NCI-H2227 treated with DMSO at 0.1 percent for 48 hours (cell line): ENCODE data around the gene DIPK1C.

Source experiments
- DNase-seq: peaks from one replicate; lab custom pipeline; 2025; lab: John Stamatoyannopoulos, UW

DIPK1C gene

GRCh38 chr18:74451148-74451547 is 6.0 kb downstream of the DIPK1C start:
- no peak for DNase-seq

DNA sequence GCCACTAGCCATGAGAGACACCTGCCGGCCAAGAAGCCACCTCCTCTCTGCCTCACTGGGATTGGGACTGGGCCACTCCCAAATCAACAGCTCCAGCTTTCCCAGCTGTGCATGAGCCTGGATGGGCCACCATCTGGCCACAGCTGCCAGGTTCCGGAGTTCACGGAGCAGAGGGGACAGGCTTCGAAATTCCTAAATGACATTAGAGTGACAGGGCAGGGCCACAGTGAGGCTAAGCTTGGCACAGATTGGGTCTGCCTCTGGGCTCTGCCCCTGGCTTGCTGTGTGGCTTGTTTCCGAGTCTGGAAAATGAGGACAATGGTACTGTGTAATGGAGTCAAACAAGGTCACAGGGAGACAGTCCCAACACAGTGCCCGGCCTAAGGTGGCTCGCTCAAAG is 6.5 kb downstream of the DIPK1C start:
- DNase-seq, result no peak

GRCh38 chr18:74447404-74448152 is 9.5 kb downstream of the DIPK1C start:
- no peak for DNase-seq

DNA sequence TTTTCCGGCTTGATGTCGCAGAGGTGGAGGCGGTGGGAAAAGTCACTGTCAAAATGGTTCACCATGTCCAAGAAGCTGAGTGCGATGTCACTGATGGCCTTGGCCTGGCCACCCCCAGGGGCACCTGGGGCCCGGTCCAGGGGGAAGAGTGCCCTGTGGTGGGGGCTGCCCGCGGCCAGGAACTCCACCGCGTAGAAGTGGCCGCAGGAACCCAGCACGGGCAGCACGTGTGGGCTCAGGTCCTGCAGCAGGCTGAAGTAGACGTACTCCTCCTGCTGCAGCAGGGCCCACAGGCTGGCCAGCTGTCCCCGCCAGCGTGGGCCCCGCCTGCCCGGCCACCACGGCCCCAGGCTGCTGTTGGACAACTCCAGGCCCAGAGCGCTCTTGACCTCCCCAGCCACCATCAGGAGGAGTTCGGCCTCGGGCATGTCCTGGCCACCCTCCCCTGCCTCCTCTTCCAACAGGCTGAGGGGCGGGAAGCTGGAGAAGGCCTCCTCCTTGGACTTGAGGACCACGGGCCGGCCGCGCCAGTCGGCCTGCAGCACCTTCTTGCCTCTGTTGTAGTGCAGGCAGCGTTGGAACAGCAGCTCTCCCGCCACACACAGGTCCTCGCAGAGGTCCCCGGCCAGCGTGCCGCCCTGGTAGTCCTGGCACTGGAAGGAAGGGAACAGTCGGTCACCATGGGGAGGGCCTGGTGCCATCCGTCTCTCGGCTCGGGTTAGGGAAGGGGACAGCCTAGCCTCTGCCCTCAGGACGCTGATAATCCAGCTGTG is 10.3 kb downstream of the DIPK1C start:
- DNase-seq, result no peak

- DNase-seq, result no peak
Observed at GRCh38 chr18:74446178-74446577, 10.9 kb downstream of the DIPK1C start.

DNA sequence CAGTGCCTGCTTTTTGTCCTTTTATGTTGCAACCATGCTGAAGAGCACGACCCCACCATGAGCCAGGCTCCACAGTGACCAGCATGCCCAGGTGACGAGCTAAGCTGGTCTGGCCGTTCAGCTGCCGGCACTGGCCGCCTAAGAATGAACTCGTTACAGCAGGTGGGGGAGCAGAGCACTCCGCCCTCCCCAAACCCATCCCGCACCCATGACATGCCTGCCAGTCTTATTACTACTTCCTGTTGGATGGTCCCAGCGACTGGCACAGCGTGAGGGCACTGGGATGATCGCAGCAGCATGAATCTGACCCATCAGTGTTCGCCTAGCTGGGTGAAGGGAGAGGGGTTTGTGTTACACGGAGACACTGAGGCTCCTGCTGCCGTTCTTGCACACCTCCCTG is 11.5 kb downstream of the DIPK1C start:
- no peak for DNase-seq

GRCh38 chr18:74444104-74444503 is 13.0 kb downstream of the DIPK1C start:
- DNase-seq, result no peak

- DNase-seq, result no peak
Observed at GRCh38 chr18:74440808-74441427, 16.2 kb downstream of the DIPK1C start.

- DNase-seq, result no peak
Observed at GRCh38 chr18:74438091-74438490, 19.0 kb downstream of the DIPK1C start.

GRCh38 chr18:74436158-74436769 is 20.8 kb downstream of the DIPK1C start:
- DNase-seq, result no peak

DNA sequence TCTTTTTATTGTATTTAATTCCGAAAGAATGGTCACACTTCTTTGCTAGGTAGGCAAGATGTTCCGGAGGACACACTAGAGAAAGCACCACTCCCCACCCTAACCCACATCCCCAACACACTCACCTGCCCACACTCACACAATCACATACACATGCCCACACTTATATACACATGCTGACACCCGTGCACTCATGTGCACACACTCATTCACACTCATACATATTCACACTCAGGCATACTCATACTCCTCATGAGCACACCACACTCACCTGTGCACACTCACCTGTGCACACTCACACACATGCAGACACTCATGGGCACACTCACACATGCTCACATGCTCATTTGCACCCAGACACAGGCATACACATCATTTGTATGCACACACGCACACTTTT is 21.4 kb downstream of the DIPK1C start:
- no peak for DNase-seq

- DNase-seq, result no peak
Observed at GRCh38 chr18:74434466-74434865, 22.6 kb downstream of the DIPK1C start.

GRCh38 chr18:74430806-74431571 is 26.1 kb downstream of the DIPK1C start:
- DNase-seq, result no peak

GRCh38 chr18:74430231-74430630 is 26.9 kb downstream of the DIPK1C start:
- no peak for DNase-seq

DNA sequence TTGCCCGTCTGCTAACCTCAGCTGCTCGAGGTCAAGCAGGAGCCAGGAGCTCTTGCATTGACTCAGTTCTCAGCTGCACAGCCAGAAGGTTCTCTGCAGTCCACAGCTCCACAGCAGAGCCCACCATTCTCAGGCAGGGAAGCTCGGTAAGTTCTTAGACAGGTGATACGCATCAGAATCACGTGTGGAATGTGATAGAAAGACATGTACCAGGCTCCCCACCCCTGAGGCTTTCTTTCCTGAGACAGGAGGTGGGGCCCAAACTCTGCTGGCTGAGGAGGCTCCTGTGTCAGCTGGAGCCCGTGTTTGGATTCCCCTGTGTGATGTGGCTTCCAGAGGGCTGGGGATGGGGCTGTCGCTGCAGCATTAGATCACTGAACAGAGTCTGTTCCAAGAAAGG is 28.0 kb downstream of the DIPK1C start:
- no peak for DNase-seq

- DNase-seq, result no peak
Observed at GRCh38 chr18:74427442-74428112, 29.5 kb downstream of the DIPK1C start.

DNA sequence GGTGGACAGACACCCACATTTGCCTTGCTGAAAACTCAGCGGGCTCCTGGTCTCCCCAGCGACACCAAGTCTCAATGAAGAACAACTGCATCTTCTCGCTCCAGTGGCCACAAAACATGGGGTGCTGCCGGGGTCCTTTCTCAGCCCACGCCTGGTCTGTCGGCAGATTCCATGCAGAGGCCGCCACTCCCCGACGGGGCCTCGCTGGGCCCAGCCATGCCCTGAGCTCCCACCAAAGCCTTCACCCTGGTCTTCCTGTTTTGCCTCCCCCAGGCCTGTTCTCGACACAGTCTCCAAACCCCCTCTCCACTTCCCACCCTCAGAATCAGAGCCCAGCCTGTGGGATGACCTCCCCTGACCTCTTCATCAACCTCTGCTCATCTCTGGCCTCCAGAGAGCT is 31.2 kb downstream of the DIPK1C start:
- DNase-seq, result no peak

DNA sequence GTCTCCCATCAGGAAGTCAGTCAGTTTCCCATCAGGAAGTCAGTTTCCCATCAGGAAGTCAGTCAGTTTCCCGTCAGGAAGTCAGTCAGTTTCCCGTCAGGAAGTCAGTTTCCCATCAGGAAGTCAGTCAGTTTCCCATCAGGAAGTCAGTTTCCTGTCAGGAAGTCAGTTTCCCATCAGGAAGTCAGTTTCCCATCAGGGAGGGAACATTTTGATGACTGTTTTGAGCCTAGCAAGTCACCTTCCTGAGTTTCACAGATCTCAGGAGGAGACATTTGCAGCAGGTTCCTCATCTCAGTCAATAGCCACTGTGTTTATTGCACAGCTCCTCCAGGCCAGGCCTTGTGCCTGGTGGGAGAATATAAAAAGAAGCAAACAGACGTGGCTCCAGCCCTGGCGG is 31.9 kb downstream of the DIPK1C start:
- no peak for DNase-seq

- DNase-seq, result no peak
Observed at GRCh38 chr18:74422541-74422940, 34.6 kb downstream of the DIPK1C start.

GRCh38 chr18:74420926-74421325 is 36.2 kb downstream of the DIPK1C start:
- no peak for DNase-seq

DNA sequence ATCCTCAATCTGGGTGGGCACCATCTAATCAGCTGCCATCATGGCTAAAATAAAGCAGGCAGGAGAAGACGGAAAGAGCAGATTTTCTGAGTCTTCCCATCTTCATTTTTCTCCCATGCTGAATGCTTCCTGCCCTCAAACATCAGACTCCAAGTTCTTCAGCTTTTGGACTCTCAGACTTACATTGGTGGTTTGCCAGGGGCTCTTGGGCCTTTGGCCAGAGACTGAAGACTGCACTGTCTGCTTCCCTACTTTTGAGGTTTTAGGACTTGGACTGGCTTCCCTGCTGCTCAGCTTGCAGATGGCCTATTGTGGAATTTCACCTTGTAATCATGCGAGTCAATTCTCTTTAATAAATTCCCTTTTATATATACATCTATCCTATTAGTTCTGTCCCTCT is 36.6 kb downstream of the DIPK1C start:
- DNase-seq, result no peak
